HCT116 (cell line): ENCODE results near the gene POU2F3. TPM values are rescaled to one million over a fixed set of nuclear protein-coding genes. Genes with fewer than 3 reads are reported as not detected.

Source experiments
- ATAC-seq: fragments of 200-7000 bp; cut with Tn5 transposase; 2 replicates; pipeline ENCODE4 v1.9.1; 2020; ENCODE audit warnings: mild to moderate bottlenecking, moderate library complexity
- BruUV-seq: library from RNA; stranded (reverse); fragments of 400-500 nt; replicated peaks from 2 replicates; lab custom pipeline; 2021; lab: Mats Ljungman, UMichigan
- CTCF ChIA-PET: fragments of 300-600 bp; sonication (Branson Sonifier 250); formaldehyde crosslinking; loops from one replicate; lab custom pipeline; 2021; ENCODE audit warnings: antibody characterized with exemption; lab: Charles Lee
- POLR2A ChIA-PET: fragments of 300-600, 350-600 bp; sonication (Branson Sonifier 250); formaldehyde crosslinking; loops from one replicate; lab custom pipeline; 2021; ENCODE audit warnings: antibody characterized with exemption; lab: Charles Lee
- RAD21 ChIA-PET, 2 experiments: fragments of 300-600 bp; sonication (Branson Sonifier 250); formaldehyde crosslinking; loops; one replicate each; lab custom pipeline; 2023; ENCODE audit warnings: low total read pairs in 2 of 2; ENCODE audit not compliant: uncharacterized antibody in 2 of 2, unreplicated experiment in 2 of 2, low non-redundant PET in 1 of 2; lab: Charles Lee
- DNase-seq: peaks from one replicate; pipeline ENCODE4 v3.0.0-alpha.2; 2010; ENCODE audit warnings: low read depth, low spot score
- H2AFZ ChIP-seq: fragments of 200-600 bp; shearing (Covaris generic), sonication (generic); 2 replicates; pipeline ENCODE4 v1.6.1; 2017; ENCODE audit warnings: low read depth, mixed run types, mixed read lengths, antibody characterized with exemption, low read length; ENCODE audit not compliant: poor library complexity, severe bottlenecking
- H3K27ac ChIP-seq: 2 replicates; pipeline ENCODE4 v1.5.1; 2012; ENCODE audit warnings: low read depth, low read length
- H3K27me3 ChIP-seq: fragments of 200-600 bp; sonication (generic); 2 replicates; pipeline ENCODE4 v1.6.1; 2016; ENCODE audit warnings: mixed run types, low read length, mixed read lengths; ENCODE audit not compliant: insufficient read depth
- H3K36me3 ChIP-seq, 2 experiments: fragments of 200-500 bp in 1 of 2; fragments of 200-600 bp in 1 of 2; sonication (Bioruptor generic) in 1 of 2; sonication (generic) in 1 of 2; 2 replicates each; pipeline versions ENCODE4 v1.5.1 to v1.6.1; 2014 to 2016; ENCODE audit warnings: low read length in 2 of 2, inconsistent platforms in 1 of 2, mixed read lengths in 1 of 2, mixed run types in 1 of 2; ENCODE audit not compliant: insufficient read depth in 2 of 2, control insufficient read depth in 1 of 2
- H3K4me1 ChIP-seq, 2 experiments: fragments of 200-600 bp in 1 of 2; sonication (generic) in 1 of 2; 2 replicates each; pipeline versions ENCODE4 v1.5.1 to v1.6.1; 2012 to 2017; ENCODE audit warnings: low read length in 2 of 2, inconsistent platforms in 1 of 2, mild to moderate bottlenecking in 1 of 2, mixed read lengths in 1 of 2, mixed run types in 1 of 2, moderate library complexity in 1 of 2; ENCODE audit not compliant: insufficient read depth in 2 of 2, control insufficient read depth in 1 of 2
- H3K4me2 ChIP-seq: fragments of 200-600 bp; sonication (generic); 2 replicates; pipeline ENCODE4 v1.6.1; 2017; ENCODE audit warnings: mixed run types, low read length, mixed read lengths
- H3K4me3 ChIP-seq, 2 experiments: fragments of 200-600 bp in 1 of 2; sonication (generic) in 1 of 2; replicated peaks in 1 of 2; 2 replicates each; pipeline ENCODE4 v1.5.1; 2011 to 2016; ENCODE audit warnings: low read length in 2 of 2, control low read depth in 1 of 2, low read depth in 1 of 2, mild to moderate bottlenecking in 1 of 2, mixed read lengths in 1 of 2, mixed run types in 1 of 2
- H3K79me2 ChIP-seq: fragments of 200-600 bp; sonication (generic); 2 replicates; pipeline ENCODE4 v1.6.1; 2017; ENCODE audit warnings: mild to moderate bottlenecking, mixed run types, low read length, moderate library complexity, mixed read lengths; ENCODE audit not compliant: insufficient read depth
- H3K9ac ChIP-seq: fragments of 200-600 bp; sonication (generic); 2 replicates; pipeline ENCODE4 v1.6.1; 2016; ENCODE audit warnings: low read length, mixed read lengths
- H3K9me2 ChIP-seq: fragments of 200-600 bp; sonication (generic), shearing (Covaris generic); 2 replicates; pipeline ENCODE4 v1.6.1; 2017; ENCODE audit warnings: mixed run types, mild to moderate bottlenecking, moderate library complexity; ENCODE audit not compliant: insufficient read depth
- H3K9me3 ChIP-seq, 2 experiments: fragments of 200-500 bp in 1 of 2; fragments of 200-600 bp in 1 of 2; sonication (Bioruptor generic) in 1 of 2; sonication (generic) in 1 of 2; 2 replicates each; pipeline ENCODE4 v1.6.1; 2014 to 2017; ENCODE audit warnings: low read length in 2 of 2, mixed read lengths in 2 of 2, inconsistent platforms in 1 of 2, low read depth in 1 of 2, mild to moderate bottlenecking in 1 of 2, mixed run types in 1 of 2, moderate library complexity in 1 of 2; ENCODE audit not compliant: control insufficient read depth in 1 of 2, insufficient read depth in 1 of 2
- H4K20me1 ChIP-seq: fragments of 200-600 bp; sonication (generic), shearing (Covaris generic); 2 replicates; pipeline ENCODE4 v1.6.1; 2017; ENCODE audit warnings: mixed run types, mild to moderate bottlenecking, moderate library complexity; ENCODE audit not compliant: insufficient read depth
- CBX3 ChIP-seq: IDR thresholded peaks from 2 replicates; pipeline ENCODE4 v1.6.1; 2012; ENCODE audit warnings: low read depth
- CEBPB ChIP-seq: IDR thresholded peaks from 2 replicates; pipeline ENCODE4 v1.6.1; 2012; ENCODE audit warnings: low read depth
- CTCF ChIP-seq, 3 experiments: fragments of 200-600 bp in 1 of 3; sonication (generic) in 1 of 3; IDR thresholded peaks in 2 of 3; conservative IDR thresholded peaks in 1 of 3; 2 replicates each; pipeline ENCODE4 v1.5.1; 2012 to 2017; ENCODE audit warnings: low read depth in 2 of 3, low read length in 2 of 3, antibody characterized with exemption in 1 of 3, borderline replicate concordance in 1 of 3, control low read depth in 1 of 3, mild to moderate bottlenecking in 1 of 3, mixed read lengths in 1 of 3, mixed run types in 1 of 3, moderate library complexity in 1 of 3; ENCODE audit not compliant: insufficient read depth in 1 of 3
- EGR1 ChIP-seq: IDR thresholded peaks from 2 replicates; pipeline ENCODE4 v1.6.1; 2012; ENCODE audit warnings: low read depth
- ELF1 ChIP-seq: IDR thresholded peaks from 2 replicates; pipeline ENCODE4 v1.6.1; 2012; ENCODE audit warnings: low read depth, borderline replicate concordance
- FOSL1 ChIP-seq: IDR thresholded peaks from 2 replicates; pipeline ENCODE4 v1.6.1; 2012; ENCODE audit warnings: low read depth
- JUND ChIP-seq: IDR thresholded peaks from 2 replicates; pipeline ENCODE4 v1.6.1; 2012
- POLR2A ChIP-seq: IDR thresholded peaks from 2 replicates; pipeline ENCODE4 v1.7.0; 2011; ENCODE audit warnings: borderline replicate concordance; ENCODE audit not compliant: insufficient read depth, insufficient read length; ENCODE audit errors: extremely low read depth
- POLR2AphosphoS5 ChIP-seq: IDR thresholded peaks from 2 replicates; pipeline ENCODE4 v1.6.1; 2011; ENCODE audit warnings: mild to moderate bottlenecking, low read depth, low read length, moderate library complexity
- RAD21 ChIP-seq: IDR thresholded peaks from 2 replicates; pipeline ENCODE4 v1.6.1; 2012; ENCODE audit warnings: low read depth, mild to moderate bottlenecking
- REST ChIP-seq: IDR thresholded peaks from 2 replicates; pipeline ENCODE4 v1.6.1; 2012; ENCODE audit warnings: low read depth
- SIN3A ChIP-seq: IDR thresholded peaks from 2 replicates; pipeline ENCODE4 v1.6.1; 2012; ENCODE audit warnings: low read depth
- SP1 ChIP-seq: IDR thresholded peaks from 2 replicates; pipeline ENCODE4 v1.6.1; 2012; ENCODE audit warnings: low read depth
- SRF ChIP-seq: IDR thresholded peaks from 2 replicates; pipeline ENCODE4 v1.6.1; 2012; ENCODE audit warnings: low read depth
- TCF7L2 ChIP-seq: IDR thresholded peaks from 2 replicates; pipeline ENCODE4 v1.7.0; 2011; ENCODE audit warnings: borderline replicate concordance, inconsistent platforms; ENCODE audit not compliant: insufficient read depth, insufficient read length; ENCODE audit errors: extremely low read depth
- ZBTB33 ChIP-seq: IDR thresholded peaks from 2 replicates; pipeline ENCODE4 v1.6.1; 2011; ENCODE audit warnings: mild to moderate bottlenecking, low read length, moderate library complexity; ENCODE audit not compliant: insufficient replicate concordance; ENCODE audit errors: extremely low read depth
- ZFX ChIP-seq: fragments of 450-650 bp; IDR thresholded peaks from 2 replicates; pipeline ENCODE4 v1.6.1; 2017
- intact Hi-C: fragments of 100-400 bp; cut with micrococcal nuclease; formaldehyde crosslinking; loops from 2 replicates; pipeline ENCODE4 v1.10.0; 2022
- total RNA-seq: library from RNA; stranded (reverse); gene quantifications from one replicate; pipeline ENCODE4 v1.2.1, GENCODE V29; 2021; ENCODE audit not compliant: unreplicated experiment
- TF ChIP-seq, protein P1 (sequence below): IDR thresholded peaks from 2 replicates; pipeline ENCODE4 v1.6.1; 2012

POU2F3 gene
- total RNA-seq, 1 experiment from 2014 or later, result 0.15 TPM

DNA sequence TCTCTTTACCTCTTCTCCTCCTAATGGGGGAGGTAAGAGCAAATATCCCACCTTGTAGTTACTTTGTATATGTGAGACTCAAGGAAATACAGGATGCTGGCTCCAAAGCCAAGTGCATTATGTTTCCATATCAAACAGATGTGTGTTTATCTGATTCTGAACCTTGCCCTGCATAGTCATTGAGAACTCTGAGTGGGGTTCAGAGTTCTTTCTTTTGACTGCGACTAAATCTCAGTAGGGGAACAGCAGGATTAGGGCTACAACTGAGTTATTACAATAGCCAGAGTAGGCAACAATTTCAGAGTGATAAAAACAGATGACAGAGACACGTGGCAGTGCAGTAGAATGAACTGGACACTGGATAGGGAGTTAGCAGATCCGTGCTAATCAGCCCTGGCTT is 51.0 kb downstream of the POU2F3 start:
- CTCF ChIA-PET, result interaction anchor here (0.8 to 1.6 kb wide), 2 partner anchors 12 to 55 kb away, joined by 3 to 5 read pairs; no protein-coding TSS in a partner anchor
- Histone ChIP-seq H3K27me3 (peaks cover 41% of the 10 kb centered on the region; the same call in 1 of the 2 replicates), H3K79me2 (no peaks in the 10 kb centered on the region), H3K9me2 (no peaks in the 10 kb centered on the region), H3K27ac (no peak overlapping the region), H2AFZ (no peak overlapping the region), H3K4me3 (no peak overlapping the region), H4K20me1 (no peaks in the 10 kb centered on the region), H3K9ac (no peak overlapping the region), H3K36me3 (no peaks in the 10 kb centered on the region), H3K4me2 (no peak overlapping the region), H3K4me1 (peaks cover 5 to 8% of the 10 kb centered on the region in 2 experiments; a peak in 3 of 4 replicates), H3K9me3 (no peaks in the 10 kb centered on the region)
- intact Hi-C loops, result no loop called here
- no TSS peak for BruUV-seq
- POLR2A ChIA-PET, result no interaction called here
- ATAC-seq, result no peak
- TF ChIP-seq SRF (no peak), ZFX (no peak), FOSL1 (no peak), POLR2A (no peak), CEBPB (no peak), ZBTB33 (no peak), CBX3 (no peak), RAD21 (no peak), SP1 (no peak), SIN3A (no peak), REST (no peak), EGR1 (no peak), TCF7L2 (no peak), POLR2AphosphoS5 (no peak), ELF1 (no peak), CTCF (IDR thresholded peaks at IDR 0.05 in 2 of 3, conservative IDR thresholded peaks at IDR 0.05 in 1 of 3; ENCODE audit: borderline replicate concordance in 1 of 3, insufficient read depth in 1 of 3, low read depth in 2 of 3, low read length in 2 of 3) (no peak), JUND (no peak)
- TF ChIP-seq, protein P1, sequence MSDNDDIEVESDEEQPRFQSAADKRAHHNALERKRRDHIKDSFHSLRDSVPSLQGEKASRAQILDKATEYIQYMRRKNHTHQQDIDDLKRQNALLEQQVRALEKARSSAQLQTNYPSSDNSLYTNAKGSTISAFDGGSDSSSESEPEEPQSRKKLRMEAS, result no peak
- no peak for DNase-seq
- RAD21 ChIA-PET, result no interaction called here
